Fibroblast of pulmonary artery (primary cell): ENCODE measurements around the gene B3GALNT2.

ENCODE experiments used
- DNase-seq: peaks from one replicate; pipeline ENCODE4 v3.0.0-alpha.2; 2010; ENCODE audit warnings: low read depth
- H3K4me3 ChIP-seq: replicated peaks from 2 replicates; pipeline ENCODE4 v1.5.1; 2011; ENCODE audit warnings: low read depth, mild to moderate bottlenecking, control low read depth, low read length, moderate library complexity
- CTCF ChIP-seq: IDR thresholded peaks from 2 replicates; pipeline ENCODE4 v1.5.1; 2011; ENCODE audit warnings: mild to moderate bottlenecking, control low read depth, low read length, inconsistent platforms; ENCODE audit errors: missing control alignments

Gene B3GALNT2

GRCh38 chr1:235502601-235503402 lies 1.4 kb downstream of the B3GALNT2 start:
- H3K4me3 ChIP-seq = peak overlapping the region; percentile 87
- peak; percentile 39 for DNase-seq
- TF ChIP-seq CTCF = no peak

GRCh38 chr1:235500971-235501540 lies 3.2 kb downstream of the B3GALNT2 start:
- TF ChIP-seq CTCF = no peak
- no peak overlapping the region for H3K4me3 ChIP-seq
- DNase-seq = no peak

- no peak for TF ChIP-seq CTCF
- DNase-seq = no peak
- H3K4me3 ChIP-seq = no peak overlapping the region
Measured at GRCh38 chr1:235495551-235495950, 8.7 kb downstream of the B3GALNT2 start.

GRCh38 chr1:235495030-235495429 lies 9.2 kb downstream of the B3GALNT2 start:
- no peak overlapping the region for H3K4me3 ChIP-seq
- no peak for TF ChIP-seq CTCF
- DNase-seq = no peak

- no peak for TF ChIP-seq CTCF
- no peak for DNase-seq
- no peak overlapping the region for H3K4me3 ChIP-seq
Measured at GRCh38 chr1:235494531-235494930, 9.7 kb downstream of the B3GALNT2 start.

- H3K4me3 ChIP-seq = no peak overlapping the region
- no peak for DNase-seq
- no peak for TF ChIP-seq CTCF
Measured at GRCh38 chr1:235491644-235492043, 12.6 kb downstream of the B3GALNT2 start.
